Thyroid gland (tissue), 4 donors: ENCODE data around the gene LYRM7.

Experiments used
- POLR2A ChIP-seq, 2 donors: fragments of 450-650 bp; IDR thresholded peaks; one replicate each; pipeline ENCODE4 v1.6.1; 2017; ENCODE audit warnings: antibody characterized with exemption in 2 of 2, mild to moderate bottlenecking in 2 of 2, moderate library complexity in 1 of 2
- TF ChIP-seq, protein P1 (sequence below), 6 experiments: fragments of 200-600 bp in 3 of 6; fragments of 450-650 bp in 3 of 6; sonication (generic) in 3 of 6; IDR thresholded peaks; one replicate each; pipeline ENCODE4 v1.5.1; 2016 to 2019; ENCODE audit warnings: antibody characterized with exemption in 6 of 6, mild to moderate bottlenecking in 2 of 6, inconsistent platforms in 1 of 6, moderate library complexity in 1 of 6

DNA sequence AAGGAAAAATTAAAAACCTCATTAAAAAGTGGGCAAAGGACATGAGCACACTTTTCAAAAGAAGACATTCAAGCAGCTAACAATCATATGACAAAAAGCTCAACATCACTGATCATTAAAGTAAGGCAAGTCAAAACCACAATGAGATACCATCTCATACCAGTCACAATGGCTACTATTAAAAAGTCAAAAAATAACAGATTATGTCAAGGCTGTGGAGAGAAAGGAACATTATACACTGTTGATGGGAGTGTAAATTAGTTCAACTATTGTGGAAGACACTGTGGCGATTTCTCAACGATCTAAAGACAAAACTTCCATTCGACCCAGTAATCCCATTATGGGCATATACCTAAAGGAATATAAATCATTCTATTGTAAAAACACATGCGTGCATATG lies 41.4 kb upstream of the LYRM7 start:
- TF ChIP-seq, protein P1, sequence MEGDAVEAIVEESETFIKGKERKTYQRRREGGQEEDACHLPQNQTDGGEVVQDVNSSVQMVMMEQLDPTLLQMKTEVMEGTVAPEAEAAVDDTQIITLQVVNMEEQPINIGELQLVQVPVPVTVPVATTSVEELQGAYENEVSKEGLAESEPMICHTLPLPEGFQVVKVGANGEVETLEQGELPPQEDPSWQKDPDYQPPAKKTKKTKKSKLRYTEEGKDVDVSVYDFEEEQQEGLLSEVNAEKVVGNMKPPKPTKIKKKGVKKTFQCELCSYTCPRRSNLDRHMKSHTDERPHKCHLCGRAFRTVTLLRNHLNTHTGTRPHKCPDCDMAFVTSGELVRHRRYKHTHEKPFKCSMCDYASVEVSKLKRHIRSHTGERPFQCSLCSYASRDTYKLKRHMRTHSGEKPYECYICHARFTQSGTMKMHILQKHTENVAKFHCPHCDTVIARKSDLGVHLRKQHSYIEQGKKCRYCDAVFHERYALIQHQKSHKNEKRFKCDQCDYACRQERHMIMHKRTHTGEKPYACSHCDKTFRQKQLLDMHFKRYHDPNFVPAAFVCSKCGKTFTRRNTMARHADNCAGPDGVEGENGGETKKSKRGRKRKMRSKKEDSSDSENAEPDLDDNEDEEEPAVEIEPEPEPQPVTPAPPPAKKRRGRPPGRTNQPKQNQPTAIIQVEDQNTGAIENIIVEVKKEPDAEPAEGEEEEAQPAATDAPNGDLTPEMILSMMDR (IDR thresholded peaks at IDR 0.05), result no peak
- TF ChIP-seq POLR2A (IDR thresholded peaks at IDR 0.05), result no peak
